HL-60 (cell line): ENCODE measurements around the gene DNAAF1.

Source experiments
- DNase-seq, 2 experiments: peaks; one replicate each; pipeline ENCODE4 v3.0.0-alpha.2; 2010 to 2020; ENCODE audit warnings: low read depth in 1 of 2, low spot score in 1 of 2
- H3K27ac ChIP-seq: fragments of 250-450 bp; sonication (Bioruptor Pico); replicated peaks from 2 replicates; pipeline ENCODE4 v1.5.1; 2020; ENCODE audit warnings: mild to moderate bottlenecking, moderate library complexity
- H3K27me3 ChIP-seq: fragments of 250-450 bp; sonication (Bioruptor Pico); 2 replicates; pipeline ENCODE4 v1.5.1; 2021; ENCODE audit warnings: mild to moderate bottlenecking, moderate library complexity; ENCODE audit not compliant: insufficient read depth, poor library complexity, severe bottlenecking
- H3K4me3 ChIP-seq: replicated peaks from 2 replicates; pipeline ENCODE4 v1.5.1; 2011; ENCODE audit warnings: mild to moderate bottlenecking, control low read depth, low read length; ENCODE audit not compliant: insufficient read depth
- GABPA ChIP-seq: IDR thresholded peaks from 2 replicates; pipeline ENCODE4 v1.6.1; 2012; ENCODE audit warnings: low read depth
- POLR2AphosphoS5 ChIP-seq: IDR thresholded peaks from 2 replicates; pipeline ENCODE4 v1.6.1; 2012; ENCODE audit warnings: low read depth
- SPI1 ChIP-seq: IDR thresholded peaks from 2 replicates; pipeline ENCODE4 v1.6.1; 2012; ENCODE audit warnings: low read depth, mild to moderate bottlenecking, borderline replicate concordance
- TF ChIP-seq, protein P1 (sequence below): IDR thresholded peaks from one replicate; pipeline ENCODE4 v1.5.1; 2011; ENCODE audit warnings: low read length, control low read depth, inconsistent platforms; ENCODE audit not compliant: insufficient read depth
- TF ChIP-seq, protein P2 (sequence below): IDR thresholded peaks from 2 replicates; pipeline ENCODE4 v1.6.1; 2012; ENCODE audit warnings: low read depth; ENCODE audit not compliant: insufficient replicate concordance

The DNAAF1 gene

DNA sequence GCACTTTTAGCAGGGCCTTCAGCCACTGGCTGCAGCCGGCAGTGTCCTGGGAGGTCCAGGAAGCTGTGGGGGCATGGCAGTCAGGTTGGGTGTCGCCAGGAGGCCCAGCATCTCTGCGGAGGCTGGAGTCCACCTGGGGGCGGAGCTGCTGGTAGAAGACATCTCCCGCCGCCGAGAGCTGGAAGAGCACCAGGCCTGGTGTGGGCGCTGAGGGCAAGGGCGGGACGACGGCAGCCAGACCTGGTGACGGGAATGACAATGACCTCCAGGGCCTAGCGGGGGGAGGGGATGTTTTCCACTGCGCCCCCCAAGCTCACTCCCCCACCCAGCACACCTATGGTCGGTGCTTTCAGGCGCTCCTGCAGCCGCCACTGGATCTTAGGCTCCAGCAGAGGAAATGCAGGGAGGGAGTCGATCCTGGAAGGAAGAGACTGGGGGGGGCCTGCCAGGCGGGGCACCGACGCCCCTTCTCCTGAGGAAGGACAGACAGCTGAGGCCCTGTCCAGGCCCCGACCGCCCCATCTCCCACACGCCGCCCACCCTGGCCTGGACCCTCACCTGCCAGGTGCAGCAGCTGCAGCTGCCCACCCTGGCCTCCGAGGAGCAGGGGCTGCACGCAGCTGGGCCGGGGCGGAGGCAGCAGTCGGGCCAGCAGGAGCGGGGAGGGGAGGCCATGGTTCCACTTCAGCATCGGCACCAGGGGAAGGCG lies 34.7 kb downstream of the DNAAF1 start:
- Histone ChIP-seq H3K27me3 (no peaks in the 10 kb centered on the region), H3K4me3 (no peak overlapping the region), H3K27ac (no peak overlapping the region)
- no peak for DNase-seq
- TF ChIP-seq GABPA: no peak
- TF ChIP-seq POLR2AphosphoS5: no peak
- TF ChIP-seq SPI1: no peak
- TF ChIP-seq, protein P1, sequence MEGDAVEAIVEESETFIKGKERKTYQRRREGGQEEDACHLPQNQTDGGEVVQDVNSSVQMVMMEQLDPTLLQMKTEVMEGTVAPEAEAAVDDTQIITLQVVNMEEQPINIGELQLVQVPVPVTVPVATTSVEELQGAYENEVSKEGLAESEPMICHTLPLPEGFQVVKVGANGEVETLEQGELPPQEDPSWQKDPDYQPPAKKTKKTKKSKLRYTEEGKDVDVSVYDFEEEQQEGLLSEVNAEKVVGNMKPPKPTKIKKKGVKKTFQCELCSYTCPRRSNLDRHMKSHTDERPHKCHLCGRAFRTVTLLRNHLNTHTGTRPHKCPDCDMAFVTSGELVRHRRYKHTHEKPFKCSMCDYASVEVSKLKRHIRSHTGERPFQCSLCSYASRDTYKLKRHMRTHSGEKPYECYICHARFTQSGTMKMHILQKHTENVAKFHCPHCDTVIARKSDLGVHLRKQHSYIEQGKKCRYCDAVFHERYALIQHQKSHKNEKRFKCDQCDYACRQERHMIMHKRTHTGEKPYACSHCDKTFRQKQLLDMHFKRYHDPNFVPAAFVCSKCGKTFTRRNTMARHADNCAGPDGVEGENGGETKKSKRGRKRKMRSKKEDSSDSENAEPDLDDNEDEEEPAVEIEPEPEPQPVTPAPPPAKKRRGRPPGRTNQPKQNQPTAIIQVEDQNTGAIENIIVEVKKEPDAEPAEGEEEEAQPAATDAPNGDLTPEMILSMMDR: no peak
- TF ChIP-seq, protein P2, sequence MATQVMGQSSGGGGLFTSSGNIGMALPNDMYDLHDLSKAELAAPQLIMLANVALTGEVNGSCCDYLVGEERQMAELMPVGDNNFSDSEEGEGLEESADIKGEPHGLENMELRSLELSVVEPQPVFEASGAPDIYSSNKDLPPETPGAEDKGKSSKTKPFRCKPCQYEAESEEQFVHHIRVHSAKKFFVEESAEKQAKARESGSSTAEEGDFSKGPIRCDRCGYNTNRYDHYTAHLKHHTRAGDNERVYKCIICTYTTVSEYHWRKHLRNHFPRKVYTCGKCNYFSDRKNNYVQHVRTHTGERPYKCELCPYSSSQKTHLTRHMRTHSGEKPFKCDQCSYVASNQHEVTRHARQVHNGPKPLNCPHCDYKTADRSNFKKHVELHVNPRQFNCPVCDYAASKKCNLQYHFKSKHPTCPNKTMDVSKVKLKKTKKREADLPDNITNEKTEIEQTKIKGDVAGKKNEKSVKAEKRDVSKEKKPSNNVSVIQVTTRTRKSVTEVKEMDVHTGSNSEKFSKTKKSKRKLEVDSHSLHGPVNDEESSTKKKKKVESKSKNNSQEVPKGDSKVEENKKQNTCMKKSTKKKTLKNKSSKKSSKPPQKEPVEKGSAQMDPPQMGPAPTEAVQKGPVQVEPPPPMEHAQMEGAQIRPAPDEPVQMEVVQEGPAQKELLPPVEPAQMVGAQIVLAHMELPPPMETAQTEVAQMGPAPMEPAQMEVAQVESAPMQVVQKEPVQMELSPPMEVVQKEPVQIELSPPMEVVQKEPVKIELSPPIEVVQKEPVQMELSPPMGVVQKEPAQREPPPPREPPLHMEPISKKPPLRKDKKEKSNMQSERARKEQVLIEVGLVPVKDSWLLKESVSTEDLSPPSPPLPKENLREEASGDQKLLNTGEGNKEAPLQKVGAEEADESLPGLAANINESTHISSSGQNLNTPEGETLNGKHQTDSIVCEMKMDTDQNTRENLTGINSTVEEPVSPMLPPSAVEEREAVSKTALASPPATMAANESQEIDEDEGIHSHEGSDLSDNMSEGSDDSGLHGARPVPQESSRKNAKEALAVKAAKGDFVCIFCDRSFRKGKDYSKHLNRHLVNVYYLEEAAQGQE: no peak

DNA sequence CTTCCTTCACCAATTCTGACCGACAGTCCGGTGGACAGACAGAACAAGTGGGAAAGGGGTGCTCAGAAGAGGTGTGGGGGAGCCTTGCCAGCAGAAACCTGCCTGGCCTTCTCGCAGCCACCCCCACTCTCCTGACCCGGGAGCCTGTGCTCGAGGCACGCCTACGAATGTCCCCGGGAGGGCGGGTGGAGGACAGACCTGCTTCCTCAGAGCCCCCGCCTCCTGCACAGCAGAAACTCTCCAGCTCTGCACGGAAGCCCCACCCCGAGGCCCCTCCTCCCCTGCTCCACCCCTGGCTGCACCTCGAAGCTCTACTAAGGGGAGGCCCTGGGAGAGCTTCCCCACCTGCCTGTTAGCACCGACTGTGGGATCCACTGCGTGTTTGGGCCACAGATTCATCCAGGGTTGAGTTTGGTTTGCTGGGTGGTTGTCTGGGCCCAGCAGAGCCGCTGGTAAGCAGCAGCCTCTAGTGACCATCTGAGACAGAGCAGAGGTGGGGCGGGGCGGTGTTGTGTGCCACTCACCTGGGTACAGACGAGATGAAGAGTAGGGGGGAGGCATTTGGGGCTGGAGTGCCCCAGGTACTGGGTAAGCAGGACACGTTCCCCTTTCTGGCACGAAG lies 35.5 kb downstream of the DNAAF1 start:
- TF ChIP-seq, protein P1: no peak
- TF ChIP-seq GABPA (no peak), SPI1 (no peak), POLR2AphosphoS5 (no peak)
- TF ChIP-seq, protein P2: no peak

DNA sequence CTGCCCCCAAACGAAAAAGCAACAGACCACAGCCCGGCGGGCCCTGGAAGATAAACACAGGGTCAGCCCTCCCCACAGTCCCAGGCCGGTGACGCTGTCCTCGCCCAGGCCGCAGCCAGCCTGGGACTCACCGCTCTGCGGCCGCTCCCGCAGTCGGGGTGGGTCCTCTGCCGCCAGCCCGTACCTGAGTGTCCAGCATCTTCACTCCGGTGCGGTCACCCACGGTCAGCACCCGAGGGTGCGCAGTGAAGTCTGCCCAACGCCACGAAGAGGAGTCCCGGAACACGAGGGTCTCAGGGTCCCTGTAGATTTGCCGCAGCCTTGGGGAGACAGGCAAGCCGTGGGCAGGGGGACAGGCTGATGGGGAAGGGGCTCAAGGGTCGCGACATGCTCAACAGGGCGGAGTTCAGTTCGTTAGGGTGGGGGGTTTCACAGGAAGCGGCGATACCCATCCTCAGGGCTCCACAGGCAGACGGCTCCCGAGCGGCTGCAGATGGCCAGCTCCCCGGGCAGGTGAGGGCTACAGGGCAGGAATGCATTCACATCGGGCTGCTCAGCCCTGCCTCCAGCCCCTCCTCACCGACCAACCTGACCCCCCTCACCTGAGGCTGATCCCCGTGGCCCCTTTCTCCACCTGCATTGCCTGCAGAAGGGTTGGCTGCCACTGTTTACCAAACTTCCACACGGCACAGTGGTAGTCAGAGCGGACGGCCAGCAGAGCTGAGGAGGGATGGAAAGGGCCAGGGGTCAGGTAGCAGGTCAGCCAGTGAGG lies 36.2 kb downstream of the DNAAF1 start:
- Histone ChIP-seq H3K27ac (no peak overlapping the region), H3K27me3 (no peaks in the 10 kb centered on the region), H3K4me3 (no peak overlapping the region)
- TF ChIP-seq SPI1: no peak
- TF ChIP-seq, protein P2: no peak
- no peak for TF ChIP-seq GABPA
- TF ChIP-seq POLR2AphosphoS5: no peak
- TF ChIP-seq, protein P1: no peak
- DNase-seq: no peak

More for the DNA sequence above, 35.5 kb downstream of the DNAAF1 start:
- no peak overlapping the region for H3K27ac ChIP-seq
- no peak overlapping the region for H3K4me3 ChIP-seq
- no peaks in the 10 kb centered on the region for H3K27me3 ChIP-seq
- no peak for DNase-seq
